ENCODE results near the gene G0S2.

Gene G0S2

GRCh38 chr1:209710847-209711246, 35.6 kb downstream of the G0S2 start:
- Histone ChIP-seq H4K20me1 (ENCODE audit: control insufficient read depth, insufficient read depth, low read depth, low read length) (no peaks in the 10 kb centered on the region), H3K4me1 (ENCODE audit: control insufficient read depth, low read length) (no peaks in the 10 kb centered on the region), H3F3A (ENCODE audit: control insufficient read depth, insufficient read depth) (no peaks in the 10 kb centered on the region), H3K36me3 (ENCODE audit: control insufficient read depth, low read length) (no peaks in the 10 kb centered on the region), H3K27ac (ENCODE audit: low read depth, low read length) (no peak overlapping the region), H3K4me3 (ENCODE audit: low read length) (no peak overlapping the region), H3K9me2 (replicated peaks; ENCODE audit: control insufficient read depth, low read length) (no peaks in the 10 kb centered on the region), H3K79me2 (ENCODE audit: control insufficient read depth, low read length) (no peaks in the 10 kb centered on the region), H3K4me2 (ENCODE audit: low read length) (no peak overlapping the region), H3K27me3 (ENCODE audit: control insufficient read depth, low read length) (0 out of 2 replicates have a peak, but pooled peaks cover 5% of the 10 kb centered on the region), H3K9me3 (ENCODE audit: control insufficient read depth, insufficient read depth, low read length) (no peaks in the 10 kb centered on the region)
- TF ChIP-seq CTCF (IDR thresholded peaks at IDR 0.05; ENCODE audit: low read depth, low read length, poor library complexity, severe bottlenecking) (no peak), EZH2phosphoT487 (IDR thresholded peaks at IDR 0.05; ENCODE audit: borderline replicate concordance, low read length) (no peak)

- H3K9me2 ChIP-seq (replicated peaks; ENCODE audit: control insufficient read depth, low read length), result no peaks in the 10 kb centered on the region
- no peaks in the 10 kb centered on the region for H3K79me2 ChIP-seq (ENCODE audit: control insufficient read depth, low read length)
- no peaks in the 10 kb centered on the region for H3F3A ChIP-seq (ENCODE audit: control insufficient read depth, insufficient read depth)
- no peaks in the 10 kb centered on the region for H3K9me3 ChIP-seq (ENCODE audit: control insufficient read depth, insufficient read depth, low read length)
- H3K4me3 ChIP-seq (ENCODE audit: low read length), result no peak overlapping the region
- H3K4me1 ChIP-seq (ENCODE audit: control insufficient read depth, low read length), result no peaks in the 10 kb centered on the region
- H4K20me1 ChIP-seq (ENCODE audit: control insufficient read depth, insufficient read depth, low read depth, low read length), result no peaks in the 10 kb centered on the region
- no peaks in the 10 kb centered on the region for H3K27me3 ChIP-seq (ENCODE audit: control insufficient read depth, low read length)
- H3K27ac ChIP-seq (ENCODE audit: low read depth, low read length), result no peak overlapping the region
- no peak overlapping the region for H3K4me2 ChIP-seq (ENCODE audit: low read length)
- TF ChIP-seq CTCF (IDR thresholded peaks at IDR 0.05; ENCODE audit: low read depth, low read length, poor library complexity, severe bottlenecking) (no peak), EZH2phosphoT487 (IDR thresholded peaks at IDR 0.05; ENCODE audit: borderline replicate concordance, low read length) (no peak)
- H3K36me3 ChIP-seq (ENCODE audit: control insufficient read depth, low read length), result no peaks in the 10 kb centered on the region
These were observed 39.1 kb downstream of the G0S2 start for GRCh38 chr1:209714338-209714737.

- no peaks in the 10 kb centered on the region for H3K4me1 ChIP-seq (ENCODE audit: control insufficient read depth, low read length)
- H3K4me3 ChIP-seq (ENCODE audit: low read length), result no peak overlapping the region
These were observed 40.1 kb downstream of the G0S2 start for GRCh38 chr1:209715314-209715713.

More at GRCh38 chr1:209715314-209715713, 40.1 kb downstream of the G0S2 start:
- Histone ChIP-seq H3K27me3 (ENCODE audit: control insufficient read depth, low read length) (no peaks in the 10 kb centered on the region), H3F3A (ENCODE audit: control insufficient read depth, insufficient read depth) (no peaks in the 10 kb centered on the region), H3K9me2 (replicated peaks; ENCODE audit: control insufficient read depth, low read length) (no peaks in the 10 kb centered on the region), H3K9me3 (ENCODE audit: control insufficient read depth, insufficient read depth, low read length) (no peaks in the 10 kb centered on the region), H3K79me2 (ENCODE audit: control insufficient read depth, low read length) (no peaks in the 10 kb centered on the region), H3K27ac (ENCODE audit: low read depth, low read length) (no peak overlapping the region), H3K4me2 (ENCODE audit: low read length) (no peak overlapping the region), H4K20me1 (ENCODE audit: control insufficient read depth, insufficient read depth, low read depth, low read length) (no peaks in the 10 kb centered on the region), H3K36me3 (ENCODE audit: control insufficient read depth, low read length) (no peaks in the 10 kb centered on the region)
- no peak for TF ChIP-seq CTCF (IDR thresholded peaks at IDR 0.05; ENCODE audit: low read depth, low read length, poor library complexity, severe bottlenecking)
- TF ChIP-seq EZH2phosphoT487 (IDR thresholded peaks at IDR 0.05; ENCODE audit: borderline replicate concordance, low read length), result no peak
